IPS-20b (cell line): ENCODE results near the gene PRPF40B.

Experiments
- H3K27ac ChIP-seq: one replicate; pipeline ENCODE4 v1.5.1; 2013; ENCODE audit warnings: low read length
- H3K27me3 ChIP-seq: 2 replicates; pipeline ENCODE4 v1.6.1; 2013; ENCODE audit warnings: mild to moderate bottlenecking, low read length, inconsistent platforms; ENCODE audit not compliant: insufficient read depth
- H3K36me3 ChIP-seq: 2 replicates; pipeline ENCODE4 v1.6.1; 2013; ENCODE audit warnings: low read depth, mild to moderate bottlenecking, inconsistent platforms, low read length, moderate library complexity; ENCODE audit not compliant: insufficient read depth
- H3K4me1 ChIP-seq: 2 replicates; pipeline ENCODE4 v1.6.1; 2013; ENCODE audit warnings: mild to moderate bottlenecking, control low read depth, inconsistent platforms, low read length, moderate library complexity; ENCODE audit not compliant: insufficient read depth
- H3K4me3 ChIP-seq: 2 replicates; pipeline ENCODE4 v1.5.1; 2013; ENCODE audit warnings: mild to moderate bottlenecking, low read length, inconsistent platforms
- H3K9ac ChIP-seq: 2 replicates; pipeline ENCODE4 v1.6.1; 2013; ENCODE audit warnings: low read depth, mild to moderate bottlenecking, inconsistent platforms, low read length, moderate library complexity
- H3K9me3 ChIP-seq: 2 replicates; pipeline ENCODE4 v1.6.1; 2013; ENCODE audit warnings: mild to moderate bottlenecking, low read depth, low read length, inconsistent platforms; ENCODE audit not compliant: insufficient read depth

Gene PRPF40B

DNA sequence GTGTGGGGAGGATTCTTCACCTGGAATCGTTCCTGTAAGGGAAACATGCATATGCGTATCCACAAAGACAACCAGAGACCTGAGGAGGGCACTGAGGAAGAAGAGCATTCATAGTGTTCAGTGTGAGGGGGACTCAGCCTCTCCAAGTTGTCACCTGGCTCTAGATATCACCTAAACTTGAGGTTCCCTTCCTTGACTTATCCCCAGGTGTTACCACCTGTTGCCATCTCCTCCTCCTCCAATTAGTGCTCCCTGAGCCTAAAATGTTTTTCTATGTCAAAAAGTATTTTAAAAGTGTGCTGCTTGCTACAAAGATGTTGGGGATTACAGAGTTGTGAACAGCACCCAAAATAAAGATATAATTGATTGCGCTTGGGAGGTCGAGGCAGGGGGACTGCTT is 42.8 kb downstream of the PRPF40B start:
- Histone ChIP-seq H3K4me3 (no peak overlapping the region), H3K27ac (no peak overlapping the region), H3K9ac (no peak overlapping the region), H3K4me1 (peaks cover 11% of the 10 kb centered on the region), H3K9me3 (no peaks in the 10 kb centered on the region), H3K36me3 (peaks cover 15% of the 10 kb centered on the region; the same call in 1 of the 2 replicates), H3K27me3 (no peaks in the 10 kb centered on the region)

DNA sequence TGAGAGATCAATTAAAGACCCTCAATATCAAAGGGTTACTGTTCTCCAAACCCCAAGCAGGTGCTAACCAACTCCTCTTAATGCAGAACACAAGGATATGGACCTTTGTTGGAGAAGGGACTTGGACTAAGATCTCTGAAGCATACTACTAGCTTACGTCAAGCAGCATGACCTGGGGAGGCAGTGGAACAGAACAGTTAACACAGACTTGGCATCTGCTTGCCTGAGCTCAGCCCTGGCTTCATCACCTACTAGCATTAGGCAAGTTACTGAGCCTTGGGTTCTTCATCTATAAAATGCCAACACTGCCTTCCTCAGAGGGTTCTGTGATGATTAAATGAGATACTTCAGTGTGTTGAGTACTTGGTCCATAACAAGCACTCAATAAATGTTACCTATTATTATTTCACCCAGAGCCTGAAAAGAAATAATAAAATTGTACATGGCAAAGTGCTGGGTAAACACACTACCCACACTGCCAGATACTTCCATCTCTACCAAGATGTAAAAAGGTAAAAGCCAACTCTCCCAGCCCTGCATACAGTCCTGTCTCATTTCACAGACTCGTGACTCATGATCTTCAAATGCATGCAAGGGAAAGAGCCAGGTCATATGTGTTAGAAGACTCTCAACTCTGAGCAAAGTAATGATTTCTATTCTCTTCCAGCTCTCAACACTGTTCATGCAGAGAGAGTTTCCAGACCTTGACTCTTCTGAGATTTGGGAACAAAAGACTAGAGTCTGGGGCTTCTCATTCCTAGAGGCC is 44.1 kb downstream of the PRPF40B start:
- Histone ChIP-seq H3K27ac (no peak overlapping the region), H3K36me3 (peaks cover 2% of the 10 kb centered on the region; the same call in 1 of the 2 replicates), H3K9ac (no peak overlapping the region), H3K27me3 (no peaks in the 10 kb centered on the region), H3K4me3 (no peak overlapping the region), H3K4me1 (peaks cover 11% of the 10 kb centered on the region), H3K9me3 (no peaks in the 10 kb centered on the region)

DNA sequence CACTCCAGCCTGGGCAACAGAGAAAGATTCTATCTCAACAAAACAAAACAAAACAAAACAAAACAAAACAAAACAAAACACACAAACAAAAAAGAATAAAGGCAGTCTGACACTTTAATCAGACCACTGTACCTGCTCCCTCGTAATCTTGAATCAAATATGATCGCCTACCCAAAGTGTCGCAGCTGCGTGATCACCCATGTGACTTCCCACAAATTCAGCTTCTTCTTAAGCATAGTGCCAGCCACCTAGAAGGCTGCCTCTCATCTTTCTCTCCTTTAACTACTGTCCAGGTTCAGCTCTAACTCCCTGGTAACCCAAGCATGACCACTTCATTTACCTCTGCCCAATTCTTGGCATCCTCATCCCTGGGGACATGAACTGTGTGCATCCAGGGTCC is 46.4 kb downstream of the PRPF40B start:
- no peak overlapping the region for H3K27ac ChIP-seq

DNA sequence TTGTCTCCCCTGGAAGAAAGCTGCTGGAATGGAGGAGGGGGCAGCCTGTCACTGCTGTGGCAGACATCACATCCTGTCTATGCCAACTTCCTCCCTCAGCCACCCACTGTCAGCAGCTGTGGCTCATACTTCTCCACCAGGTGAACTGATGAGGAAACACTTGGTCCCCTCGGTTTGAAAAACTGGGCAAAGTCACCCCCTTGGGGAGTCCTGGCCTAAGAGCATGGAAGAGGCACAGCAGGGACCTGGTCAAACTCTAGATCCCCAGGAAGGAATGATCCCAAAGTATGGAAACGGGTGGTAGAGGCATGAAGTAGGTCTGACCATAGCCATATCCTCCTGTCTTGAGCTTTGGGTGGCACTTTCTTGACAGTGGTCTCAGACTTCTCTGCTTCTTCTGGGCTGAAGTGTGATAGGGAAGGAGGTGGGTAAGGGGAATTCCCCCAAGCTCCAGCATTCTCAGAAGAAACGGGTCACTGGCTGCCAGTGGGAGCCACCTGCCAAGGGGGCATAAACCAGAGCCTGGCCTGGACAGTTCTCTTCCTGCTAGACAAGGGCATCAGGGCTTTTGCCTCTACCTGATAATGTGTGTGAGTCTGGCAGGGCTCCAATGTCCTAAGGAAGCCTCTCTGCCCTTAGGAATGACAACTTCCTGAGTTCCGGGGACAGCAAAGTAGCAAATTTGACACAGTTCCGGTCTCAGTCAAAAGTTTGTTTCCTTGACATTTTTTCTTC is 47.8 kb downstream of the PRPF40B start:
- no peak overlapping the region for H3K4me3 ChIP-seq
- no peaks in the 10 kb centered on the region for H3K36me3 ChIP-seq
- H3K9me3 ChIP-seq = no peaks in the 10 kb centered on the region
- no peak overlapping the region for H3K27ac ChIP-seq
- no peak overlapping the region for H3K9ac ChIP-seq
- H3K27me3 ChIP-seq = no peaks in the 10 kb centered on the region
- H3K4me1 ChIP-seq = peaks cover 5% of the 10 kb centered on the region; the same call in 1 of the 2 replicates

More for the DNA sequence above, 46.4 kb downstream of the PRPF40B start:
- Histone ChIP-seq H3K4me3 (no peak overlapping the region), H3K4me1 (peaks cover 5% of the 10 kb centered on the region; the same call in 1 of the 2 replicates), H3K9me3 (no peaks in the 10 kb centered on the region), H3K9ac (no peak overlapping the region), H3K36me3 (no peaks in the 10 kb centered on the region), H3K27me3 (no peaks in the 10 kb centered on the region)

DNA sequence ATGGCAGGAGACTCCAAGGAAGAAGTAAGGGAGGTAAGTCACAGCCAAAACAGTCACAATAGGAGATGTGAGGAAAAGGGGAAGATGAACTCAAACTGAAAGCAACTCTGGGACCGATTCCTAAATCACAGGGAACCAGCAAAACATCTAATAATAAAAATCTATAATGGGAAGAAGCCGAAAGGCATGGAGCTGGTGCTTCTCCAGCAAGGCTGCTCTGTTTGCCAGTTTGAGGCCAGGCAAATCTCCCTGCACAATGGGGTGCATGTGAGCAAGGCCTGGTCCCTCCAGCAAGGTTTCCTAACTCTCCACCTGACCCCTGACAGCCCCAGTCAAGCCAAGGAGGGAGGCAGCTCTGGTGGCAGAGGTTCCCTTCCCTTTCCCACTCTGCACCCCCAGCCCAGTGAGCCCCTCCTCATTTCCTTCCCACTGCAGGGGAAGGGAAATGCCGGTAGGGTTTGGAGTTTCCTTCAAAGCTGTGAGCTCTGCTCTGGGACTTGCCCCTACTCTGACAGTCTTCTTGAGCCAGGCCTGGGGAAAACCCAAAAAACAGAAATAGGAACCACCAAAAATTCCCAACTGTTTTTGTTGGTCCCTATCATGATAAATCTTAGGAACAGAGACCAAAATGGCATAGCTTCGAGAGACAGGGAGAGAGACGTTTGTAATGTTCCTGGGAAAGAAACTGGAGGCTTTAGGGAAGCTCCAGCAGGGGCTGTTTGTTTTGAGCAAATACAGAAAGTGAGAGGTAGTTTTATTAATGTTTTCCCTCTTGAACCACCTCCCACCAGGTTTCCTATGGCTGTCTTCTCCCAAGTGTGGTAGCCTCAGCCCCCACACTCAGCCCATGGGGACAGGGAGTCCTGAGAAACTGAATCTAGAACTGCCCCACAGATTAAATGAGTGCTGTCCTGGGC is 49.2 kb downstream of the PRPF40B start:
- H3K27ac ChIP-seq = no peak overlapping the region
- no peak overlapping the region for H3K9ac ChIP-seq
- H3K4me3 ChIP-seq = no peak overlapping the region
- peaks cover 5% of the 10 kb centered on the region; the same call in 1 of the 2 replicates for H3K4me1 ChIP-seq
- no peaks in the 10 kb centered on the region for H3K36me3 ChIP-seq
- H3K27me3 ChIP-seq = no peaks in the 10 kb centered on the region
- H3K9me3 ChIP-seq = no peaks in the 10 kb centered on the region

DNA sequence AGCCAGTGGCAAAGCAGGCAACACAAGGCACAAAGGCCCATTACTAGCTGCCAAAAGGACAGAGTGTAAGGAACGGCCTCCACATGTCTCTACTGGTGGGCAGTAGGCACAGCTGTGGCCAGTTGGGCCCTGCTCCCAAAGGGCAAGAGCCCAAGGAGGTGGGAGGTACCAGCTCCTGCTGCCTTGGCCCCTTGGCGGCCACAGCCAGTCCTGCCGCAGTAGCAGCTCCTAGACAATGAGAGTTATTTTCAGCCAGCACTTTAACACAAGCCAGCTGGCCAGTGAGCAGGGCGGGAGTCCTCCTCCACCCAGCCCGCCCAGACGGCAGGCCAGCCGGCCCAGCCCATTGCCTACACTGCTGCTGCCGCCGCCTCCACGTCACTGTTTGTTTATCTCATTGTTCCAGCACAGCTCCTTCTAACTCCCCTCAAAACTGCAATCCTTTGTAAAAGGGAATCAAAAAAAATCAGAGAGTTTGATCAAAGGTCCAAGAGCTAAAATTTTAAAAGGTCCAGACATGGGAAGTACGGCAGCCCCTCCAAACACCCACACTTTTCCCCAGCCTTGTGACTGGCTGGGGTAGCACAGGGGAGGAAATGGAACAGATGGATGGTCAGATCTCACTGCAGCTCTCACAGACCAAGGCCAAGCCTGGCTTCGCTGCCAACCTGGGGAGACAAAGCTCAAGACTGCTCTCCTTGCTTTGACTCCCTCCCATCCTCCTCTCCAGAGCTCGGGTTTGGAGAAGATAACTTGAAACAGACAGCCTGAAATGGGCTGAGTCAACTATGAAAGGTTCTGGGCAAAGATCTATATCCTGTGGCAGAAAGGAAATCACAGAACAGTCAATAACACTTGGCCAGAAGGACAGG is 50.3 kb downstream of the PRPF40B start:
- H3K9ac ChIP-seq = peak overlapping the region; percentile 35; the same call in 1 of the 2 replicates
- H3K27me3 ChIP-seq = no peaks in the 10 kb centered on the region
- H3K9me3 ChIP-seq = no peaks in the 10 kb centered on the region
- H3K36me3 ChIP-seq = no peaks in the 10 kb centered on the region
- no peak overlapping the region for H3K4me3 ChIP-seq
- H3K4me1 ChIP-seq = peaks cover 5% of the 10 kb centered on the region; the same call in 1 of the 2 replicates
- H3K27ac ChIP-seq = no peak overlapping the region

DNA sequence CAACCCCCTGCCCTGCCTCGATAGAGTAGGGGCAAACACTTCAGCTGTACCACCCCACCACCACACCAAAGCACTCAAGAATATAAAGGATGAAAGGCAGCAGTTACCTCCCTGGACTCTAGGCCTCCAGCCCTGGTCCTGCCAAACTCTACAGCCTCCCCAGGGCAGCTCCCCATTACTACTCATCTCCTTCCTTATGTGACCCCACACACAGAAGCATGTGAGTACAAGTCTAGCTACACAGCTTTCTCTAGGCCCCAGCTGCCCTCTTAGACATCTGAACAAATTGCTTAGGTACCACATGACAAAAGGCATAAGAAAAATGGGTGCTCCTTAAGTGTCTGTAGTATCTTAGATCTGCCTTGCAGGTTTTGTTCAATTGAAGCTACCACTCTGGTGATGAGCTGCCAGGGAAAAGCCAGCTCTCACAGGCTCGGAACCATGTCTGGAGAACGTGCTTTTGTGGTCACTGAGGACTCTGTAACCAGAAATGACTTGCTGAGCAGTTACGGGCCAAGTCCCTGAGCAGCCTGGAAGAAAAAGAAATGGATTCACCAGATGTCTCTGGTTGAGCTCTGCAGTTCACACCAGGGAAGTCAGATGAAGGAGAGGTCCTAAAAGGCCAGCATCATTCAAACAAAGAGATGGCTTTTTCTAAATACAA is 51.1 kb downstream of the PRPF40B start:
- no peaks in the 10 kb centered on the region for H3K9me3 ChIP-seq
- no peaks in the 10 kb centered on the region for H3K27me3 ChIP-seq
- no peak overlapping the region for H3K27ac ChIP-seq
- H3K9ac ChIP-seq = peak overlapping the region; percentile 35; the same call in 1 of the 2 replicates
- H3K4me1 ChIP-seq = peaks cover 5% of the 10 kb centered on the region; the same call in 1 of the 2 replicates
- no peaks in the 10 kb centered on the region for H3K36me3 ChIP-seq
- no peak overlapping the region for H3K4me3 ChIP-seq

DNA sequence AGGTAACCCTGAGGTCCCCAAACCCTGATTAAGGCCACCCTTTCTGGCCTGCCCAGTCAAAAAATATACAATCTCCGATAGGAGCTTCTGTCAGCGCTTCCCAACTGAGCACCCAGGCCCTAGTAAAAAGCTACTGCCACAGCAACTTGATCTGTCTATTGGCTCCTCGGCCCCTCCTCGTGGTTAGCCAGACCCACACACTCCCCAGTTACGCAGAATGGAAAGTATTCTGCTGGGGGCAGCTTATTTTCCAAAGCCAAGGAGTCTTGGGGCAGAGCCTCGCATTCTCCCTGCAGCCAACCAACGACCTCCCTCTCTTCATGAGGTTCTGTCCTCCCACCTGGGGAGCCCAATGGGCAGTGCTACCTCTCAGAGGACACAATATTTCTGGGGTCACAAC is 51.8 kb downstream of the PRPF40B start:
- no peaks in the 10 kb centered on the region for H3K9me3 ChIP-seq
- no peak overlapping the region for H3K4me3 ChIP-seq
- H3K27ac ChIP-seq = no peak overlapping the region
- no peaks in the 10 kb centered on the region for H3K27me3 ChIP-seq
- H3K9ac ChIP-seq = no peak overlapping the region
- H3K4me1 ChIP-seq = peaks cover 5% of the 10 kb centered on the region; the same call in 1 of the 2 replicates
- no peaks in the 10 kb centered on the region for H3K36me3 ChIP-seq

DNA sequence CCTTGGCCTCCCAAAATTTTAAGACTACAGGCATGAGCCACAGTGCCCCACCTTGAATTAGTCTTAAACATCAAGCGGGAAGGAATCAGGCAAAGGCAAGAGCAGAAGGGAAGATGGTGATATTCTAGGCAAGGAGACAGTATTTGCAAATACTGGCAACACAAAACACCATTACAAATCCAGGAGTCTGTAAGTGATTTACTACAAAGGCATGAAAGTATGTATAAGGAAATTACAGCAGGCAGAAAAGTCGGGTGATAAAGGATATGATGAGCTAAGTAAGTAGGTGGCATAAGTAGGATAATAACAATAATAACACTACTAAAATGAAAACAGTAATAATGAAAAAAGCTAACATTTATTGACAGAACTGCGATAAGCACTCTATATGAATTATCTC is 55.4 kb downstream of the PRPF40B start:
- no peaks in the 10 kb centered on the region for H3K27me3 ChIP-seq
- H3K9me3 ChIP-seq = no peaks in the 10 kb centered on the region
- no peak overlapping the region for H3K9ac ChIP-seq
- no peak overlapping the region for H3K4me3 ChIP-seq
- no peaks in the 10 kb centered on the region; the same call in 1 of the 2 replicates for H3K4me1 ChIP-seq
- no peak overlapping the region for H3K27ac ChIP-seq
- no peaks in the 10 kb centered on the region for H3K36me3 ChIP-seq

DNA sequence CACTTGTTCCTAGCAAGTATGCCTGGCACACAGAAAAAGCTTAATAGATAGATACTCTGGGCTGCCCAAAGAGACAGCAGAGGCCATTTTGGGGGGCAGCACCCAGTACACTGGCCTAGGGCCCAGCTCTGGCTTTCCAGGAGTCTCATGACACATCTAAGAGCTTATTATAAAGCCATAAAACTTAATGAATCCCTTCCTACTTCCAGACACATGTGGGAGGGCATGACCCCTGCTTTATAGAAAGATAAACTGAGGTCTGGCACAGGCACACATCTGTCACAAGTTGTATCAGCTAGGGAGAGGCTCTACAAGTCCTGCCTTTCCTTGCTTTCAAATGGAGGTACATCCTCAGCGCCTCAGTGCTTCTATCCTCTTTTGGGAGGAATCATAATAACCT is 56.7 kb downstream of the PRPF40B start:
- Histone ChIP-seq H3K27me3 (no peaks in the 10 kb centered on the region), H3K9me3 (no peaks in the 10 kb centered on the region), H3K27ac (no peak overlapping the region), H3K9ac (no peak overlapping the region), H3K4me3 (no peak overlapping the region), H3K36me3 (no peaks in the 10 kb centered on the region), H3K4me1 (no peaks in the 10 kb centered on the region; the same call in 1 of the 2 replicates)
